Measurements from ENCODE around the gene SRPRB. TPM values are rescaled to one million over a fixed set of nuclear protein-coding genes. Genes with fewer than 3 reads are reported as not detected.

Gene SRPRB
- total and polyA plus RNA-seq, 2 experiments from 2014 or later, result 25.6 to 36.0 TPM

DNA sequence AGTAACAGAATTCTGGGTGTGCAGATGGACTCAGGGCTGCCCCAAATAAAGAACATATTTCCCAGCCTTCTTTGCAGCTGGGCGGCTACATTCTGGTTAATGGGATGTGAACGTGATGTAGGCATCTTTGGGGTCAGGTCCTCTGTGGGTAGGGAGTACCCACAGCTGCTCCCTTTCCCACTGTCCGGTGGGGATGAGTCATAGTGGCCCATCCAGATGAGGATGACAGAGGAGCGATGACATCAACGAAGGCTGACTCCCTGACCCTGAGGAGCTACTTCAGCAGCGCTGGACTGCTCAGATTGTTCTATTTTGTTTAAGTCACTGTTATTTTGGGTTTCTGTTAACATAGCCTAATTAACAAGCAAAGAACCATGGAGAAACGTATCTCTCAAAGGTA lies 38.0 kb downstream of the SRPRB start:
- H3K27ac ChIP-seq (ENCODE audit: low read depth), result no peak overlapping the region
- H3K36me3 ChIP-seq (ENCODE audit: insufficient read depth), result no peaks in the 10 kb centered on the region
- DNase-seq (ENCODE audit: low spot score) (no peak), ATAC-seq (no peak)
- H4K20me1 ChIP-seq (replicated peaks; ENCODE audit: insufficient read depth), result no peaks in the 10 kb centered on the region
- Mint-ChIP-seq H3K36me3 (ENCODE audit: low read depth) (no peaks in the 10 kb centered on the region), H3K27me3 (ENCODE audit: insufficient read depth, low read depth, poor library complexity) (peaks cover 13% of the 10 kb centered on the region), H3K27ac (no peak overlapping the region), H3K9me3 (no peaks in the 10 kb centered on the region), H3K4me3 (no peak overlapping the region), H3K4me1 (no peaks in the 10 kb centered on the region)
- no peaks in the 10 kb centered on the region for H3K79me2 ChIP-seq (replicated peaks; ENCODE audit: insufficient read depth)
- no peaks in the 10 kb centered on the region for H3K9me2 ChIP-seq (ENCODE audit: insufficient read depth)
- no peak overlapping the region for H2AFZ ChIP-seq
- no peak overlapping the region for H3K4me3 ChIP-seq
- H3K4me2 ChIP-seq, result no peak overlapping the region
- H3K27me3 ChIP-seq (ENCODE audit: insufficient read depth), result no peaks in the 10 kb centered on the region
- no peaks in the 10 kb centered on the region for H3K4me1 ChIP-seq (ENCODE audit: insufficient read depth)
- TF ChIP-seq POLR2AphosphoS5 (IDR thresholded peaks at IDR 0.05; ENCODE audit: low read depth), result no peak
- no peak for TF ChIP-seq EZH2 (IDR thresholded peaks at IDR 0.05; ENCODE audit: low read depth, unreplicated experiment)
- no peak for TF ChIP-seq STAT1 (IDR thresholded peaks at IDR 0.05; ENCODE audit: unreplicated experiment)
- no peaks in the 10 kb centered on the region for H3F3A ChIP-seq (replicated peaks; ENCODE audit: low read depth)

- H3K4me3 ChIP-seq, result no peak overlapping the region
- Mint-ChIP-seq H3K36me3 (ENCODE audit: low read depth) (no peaks in the 10 kb centered on the region), H3K9me3 (no peaks in the 10 kb centered on the region), H3K4me1 (no peaks in the 10 kb centered on the region), H3K27ac (no peak overlapping the region), H3K27me3 (ENCODE audit: insufficient read depth, low read depth, poor library complexity) (peaks cover 5% of the 10 kb centered on the region), H3K4me3 (no peak overlapping the region)
- H3K79me2 ChIP-seq (replicated peaks; ENCODE audit: insufficient read depth), result no peaks in the 10 kb centered on the region
- H3K36me3 ChIP-seq (ENCODE audit: insufficient read depth), result no peaks in the 10 kb centered on the region
- H3F3A ChIP-seq (replicated peaks; ENCODE audit: low read depth), result no peaks in the 10 kb centered on the region
- H3K27me3 ChIP-seq (ENCODE audit: insufficient read depth), result no peaks in the 10 kb centered on the region
- DNase-seq (ENCODE audit: low spot score) (no peak), ATAC-seq (no peak)
- no peaks in the 10 kb centered on the region for H4K20me1 ChIP-seq (replicated peaks; ENCODE audit: insufficient read depth)
- no peaks in the 10 kb centered on the region for H3K9me2 ChIP-seq (ENCODE audit: insufficient read depth)
- no peaks in the 10 kb centered on the region for H3K4me1 ChIP-seq (ENCODE audit: insufficient read depth)
- H3K27ac ChIP-seq (ENCODE audit: low read depth), result no peak overlapping the region
- H3K4me2 ChIP-seq, result no peak overlapping the region
- no peak overlapping the region for H2AFZ ChIP-seq
- TF ChIP-seq NANOG (IDR thresholded peaks at IDR 0.05; ENCODE audit: borderline replicate concordance) (no peak), REST (IDR thresholded peaks at IDR 0.05; ENCODE audit: unreplicated experiment) (no peak), CTCF (conservative IDR thresholded peaks at IDR 0.05; ENCODE audit: low read depth in 2 of 2) (no peak), STAT1 (IDR thresholded peaks at IDR 0.05; ENCODE audit: unreplicated experiment) (no peak), ZNF462 (CRISPR knock-in tag; IDR thresholded peaks at IDR 0.05) (no peak), EZH2phosphoT487 (IDR thresholded peaks at IDR 0.05; ENCODE audit: unreplicated experiment) (no peak), ZNF331 (CRISPR knock-in tag; IDR thresholded peaks at IDR 0.05; ENCODE audit: low read depth) (no peak), JUNB (IDR thresholded peaks at IDR 0.05; ENCODE audit: unreplicated experiment) (no peak), ZNF114 (CRISPR knock-in tag; IDR thresholded peaks at IDR 0.05) (no peak), CREB1 (CRISPR knock-in tag; IDR thresholded peaks at IDR 0.05; ENCODE audit: low read depth) (no peak)
Measured at GRCh38 chr3:133845127-133845526, 39.5 kb downstream of the SRPRB start.
